Motor neuron (in vitro differentiated cells): Measurements from ENCODE around the gene LTB4R. TPM values are rescaled to one million over a fixed set of nuclear protein-coding genes. Genes with fewer than 3 reads are reported as not detected.
A peak's percentile ranks its signal among the peaks of the same experiment; 100 is the strongest.
"Not testable (repeated sequence)": the region's sequence is repeated elsewhere in the genome, so short reads cannot be mapped to it uniquely, and the experiment has no call there.

Experiments
- ATAC-seq, 8 experiments: fragments of 200-7000 bp; cut with Tn5 transposase; replicated peaks in 6 of 8; 2 replicates each; pipeline ENCODE4 v1.8.0; 2021; ENCODE audit warnings: mild to moderate bottlenecking in 8 of 8, moderate library complexity in 8 of 8
- H3K27ac ChIP-seq, 2 donors: fragments of 250-450 bp; sonication (Bioruptor Pico); 2 replicates each; pipeline ENCODE4 v1.9.0; 2021; ENCODE audit warnings: antibody characterized with exemption in 2 of 2, mild to moderate bottlenecking in 2 of 2, moderate library complexity in 1 of 2
- H3K4me1 ChIP-seq, 2 donors: fragments of 250-450 bp; sonication (Bioruptor Pico); replicated peaks in 1 of 2; 2 replicates each; pipeline ENCODE4 v1.6.1; 2021; ENCODE audit warnings: antibody characterized with exemption in 2 of 2, mild to moderate bottlenecking in 2 of 2, moderate library complexity in 1 of 2
- H3K4me3 ChIP-seq, 5 donors: fragments of 250-450 bp; sonication (Bioruptor Pico); 2 replicates each; pipeline ENCODE4 v1.9.0; 2021; ENCODE audit warnings: antibody characterized with exemption in 5 of 5, mild to moderate bottlenecking in 5 of 5, moderate library complexity in 4 of 5
- WGBS, 10 experiments: fragments of 450-650 bp; shearing (Covaris generic); methylation state at CpG; one replicate each; pipeline ENCODE4 v1.0.0; 2022; 5-methylcytosine and 5-hydroxymethylcytosine counted together
- in situ Hi-C, 9 experiments: fragments of 400-800 bp; cut with MboI; loops; one replicate each; pipeline ENCODE4 v1.15.0; 2021; ENCODE audit warnings: low sequenced_read_pairs in 9 of 9, low pct_unique_long_range_greater_than_20kb in 2 of 9; ENCODE audit not compliant: unreplicated experiment in 9 of 9
- total RNA-seq, 8 experiments: library from RNA; unstranded; fragments of 300-600 nt; gene quantifications; 2 replicates each; pipeline versions ENCODE4 v1.2.3 to v1.2.4, GENCODE V29; 2022

Gene LTB4R
- total RNA-seq, 8 experiments from 2014 or later = 0.92 to 13.6 (median 2.1) TPM

DNA sequence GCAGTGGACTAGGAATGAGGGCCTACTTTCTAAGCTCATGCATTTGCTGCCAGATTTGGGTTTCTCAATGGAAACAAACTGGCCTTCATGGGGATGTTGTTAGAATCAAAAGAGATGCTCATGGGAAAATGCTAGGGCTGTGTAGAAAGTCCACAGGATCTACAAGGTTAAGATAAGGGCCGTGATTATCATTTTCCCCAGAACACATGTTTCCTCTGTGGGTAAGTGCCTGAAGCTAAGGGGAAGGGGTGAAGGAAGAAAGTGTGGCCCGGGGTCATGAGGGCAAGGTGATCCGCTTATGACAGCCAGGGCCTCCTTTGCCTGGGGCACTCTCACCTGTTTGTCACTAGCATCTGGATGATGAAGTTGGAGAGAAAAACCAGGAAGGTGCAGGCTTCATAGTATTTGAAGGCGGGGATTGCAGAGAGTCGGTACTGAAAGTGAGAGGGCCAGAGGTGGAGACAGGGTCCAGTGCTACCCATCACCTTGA, 13.8 kb downstream of the LTB4R start:
- Histone ChIP-seq H3K4me3 (no peak overlapping the region), H3K27ac (no peak overlapping the region), H3K4me1 (no peaks in the 10 kb centered on the region)
- in situ Hi-C loops = loop anchor here in 5 of 9 experiments (5.0 to 25.0 kb wide), 2 partner anchors 107 to 112 kb away; partner anchors contain the start of genes CBLN3 (in 4 of the 5), KHNYN (in 4 of the 5) and SDR39U1 (in 4 of the 5)
- no peak for ATAC-seq
- 14 to 100% (median 76%) methylated on average over 1 to 3 of the region's 5 CpGs; no CpG with 5 or more reads in 4 of the 10 experiments for WGBS, 10 experiments

DNA sequence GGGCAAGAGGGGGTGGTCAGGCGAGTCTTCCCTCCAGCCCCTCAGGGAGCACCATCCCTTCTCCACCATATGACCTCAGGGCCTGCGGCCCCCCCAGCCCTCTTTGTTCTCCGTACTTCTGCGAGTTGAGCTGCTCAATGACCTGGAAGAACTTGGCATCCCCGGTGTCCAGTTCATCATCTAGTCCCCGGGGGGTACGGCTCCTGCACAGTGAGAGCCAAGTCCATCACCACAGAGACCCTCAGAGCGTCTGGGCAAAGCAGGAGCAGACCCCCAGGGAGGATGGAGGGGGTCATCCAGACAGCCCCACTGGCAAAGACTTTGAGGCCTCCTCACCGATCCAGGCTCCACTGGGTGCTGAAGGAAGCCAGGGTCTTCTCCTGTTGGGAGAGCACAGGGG, 14.7 kb downstream of the LTB4R start:
- Histone ChIP-seq H3K4me3 (no peak overlapping the region), H3K27ac (no peak overlapping the region), H3K4me1 (no peaks in the 10 kb centered on the region)
- in situ Hi-C loops = loop anchor here in 5 of 9 experiments (5.0 to 25.0 kb wide), 2 partner anchors 106 to 111 kb away; partner anchors contain the start of genes CBLN3 (in 4 of the 5), KHNYN (in 4 of the 5) and SDR39U1 (in 4 of the 5)
- ATAC-seq = no peak
- WGBS, 10 experiments = 17 to 100% (median 55%) methylated on average over 1 to 2 of the region's 9 CpGs; no CpG with 5 or more reads in 6 of the 10 experiments

DNA sequence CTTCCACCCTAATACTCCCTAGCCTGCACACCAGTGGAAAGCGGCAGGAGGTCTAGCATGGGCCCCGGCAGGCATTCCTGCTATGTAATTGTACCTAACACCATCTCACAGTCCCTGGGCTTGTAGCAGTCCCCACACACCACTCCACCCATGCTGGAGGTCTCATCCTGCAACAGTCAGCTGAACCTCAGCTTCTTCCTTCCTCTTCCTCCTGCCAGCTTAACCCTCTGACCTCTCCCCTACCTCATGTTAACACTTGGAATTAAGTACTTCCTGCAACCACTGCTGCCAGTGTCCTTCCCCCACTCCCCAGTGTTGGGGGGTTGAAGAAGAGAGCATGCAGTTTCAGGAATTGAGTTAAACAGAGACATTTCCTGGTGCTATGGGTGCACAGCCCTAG, 16.0 kb downstream of the LTB4R start:
- ATAC-seq = no peak
- 29 to 87% (median 83%) methylated on average over 2 of the region's 2 CpGs; no CpG with 5 or more reads in 6 of the 10 experiments for WGBS, 10 experiments
- Histone ChIP-seq H3K4me3 (no peak overlapping the region), H3K27ac (no peak overlapping the region), H3K4me1 (no peaks in the 10 kb centered on the region)
- in situ Hi-C loops = loop anchor here in 5 of 9 experiments (5.0 to 25.0 kb wide), 2 partner anchors 105 to 110 kb away; partner anchors contain the start of genes CBLN3 (in 4 of the 5), KHNYN (in 4 of the 5) and SDR39U1 (in 4 of the 5)

DNA sequence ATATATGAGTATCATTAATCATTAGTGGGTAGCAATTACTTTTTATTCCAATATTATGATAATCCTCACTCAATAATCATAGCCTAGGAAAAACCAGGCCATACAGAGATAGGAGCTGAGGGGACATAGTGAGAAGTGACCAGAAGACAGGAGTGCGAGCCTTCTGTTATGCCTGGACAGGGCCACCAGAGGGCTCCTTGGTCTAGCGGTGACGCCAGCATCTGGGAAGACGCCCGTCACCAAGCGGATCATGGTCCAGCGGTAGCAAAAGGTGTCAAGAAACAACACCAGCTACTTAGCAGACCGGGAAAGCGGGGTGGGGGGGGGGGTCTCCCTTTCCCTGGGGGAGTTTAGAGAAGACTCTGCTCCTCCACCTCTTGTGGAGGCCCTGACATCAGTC, 16.6 kb downstream of the LTB4R start:
- not testable (repeated sequence) for ATAC-seq, H3K4me1 ChIP-seq, H3K4me3 ChIP-seq, H3K27ac ChIP-seq
- no CpG with 5 or more reads among the region's 9 CpGs for WGBS, 10 experiments
- in situ Hi-C loops = loop anchor here in 5 of 9 experiments (5.0 to 25.0 kb wide), 2 partner anchors 104 to 109 kb away; partner anchors contain the start of genes CBLN3 (in 4 of the 5), KHNYN (in 4 of the 5) and SDR39U1 (in 4 of the 5)

DNA sequence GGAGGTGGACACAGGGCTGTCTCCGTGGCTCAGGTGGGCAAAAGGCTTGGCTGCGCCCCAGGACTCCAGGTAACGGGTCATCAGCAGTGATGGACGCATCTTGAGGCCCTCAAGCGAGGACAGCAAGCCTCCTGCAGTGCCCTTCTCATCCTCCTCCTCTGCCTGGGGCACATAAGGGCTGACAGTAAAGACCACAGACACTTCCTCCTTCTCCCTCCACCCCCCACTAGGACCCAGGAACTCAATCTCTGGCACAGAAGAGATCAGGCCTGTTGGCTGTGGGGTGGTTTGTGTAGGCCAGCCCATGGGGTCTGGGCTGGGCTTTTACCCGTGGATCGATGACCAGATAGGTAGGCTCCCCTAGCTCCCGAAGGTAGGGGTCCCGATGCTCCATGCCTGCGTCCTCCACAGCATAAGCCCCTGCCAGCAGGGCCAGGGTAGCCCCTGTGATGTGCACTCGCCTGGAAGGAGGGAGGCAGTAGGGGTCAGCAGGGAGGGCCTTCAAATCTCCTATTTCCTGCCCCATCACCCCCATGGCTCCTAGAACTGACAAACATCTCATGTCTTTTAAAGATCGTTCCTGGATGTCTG, 17.9 kb downstream of the LTB4R start:
- ATAC-seq = no peak
- no peak overlapping the region for H3K27ac ChIP-seq
- 60 to 85% (median 60%) methylated on average over 1 to 5 of the region's 12 CpGs; no CpG with 5 or more reads in 5 of the 10 experiments for WGBS, 10 experiments
- no peaks in the 10 kb centered on the region for H3K4me1 ChIP-seq
- in situ Hi-C loops = loop anchor here in 5 of 9 experiments (5.0 to 25.0 kb wide), 2 partner anchors 103 to 108 kb away; partner anchors contain the start of genes CBLN3 (in 4 of the 5), KHNYN (in 4 of the 5) and SDR39U1 (in 4 of the 5)
- H3K4me3 ChIP-seq = no peak overlapping the region

DNA sequence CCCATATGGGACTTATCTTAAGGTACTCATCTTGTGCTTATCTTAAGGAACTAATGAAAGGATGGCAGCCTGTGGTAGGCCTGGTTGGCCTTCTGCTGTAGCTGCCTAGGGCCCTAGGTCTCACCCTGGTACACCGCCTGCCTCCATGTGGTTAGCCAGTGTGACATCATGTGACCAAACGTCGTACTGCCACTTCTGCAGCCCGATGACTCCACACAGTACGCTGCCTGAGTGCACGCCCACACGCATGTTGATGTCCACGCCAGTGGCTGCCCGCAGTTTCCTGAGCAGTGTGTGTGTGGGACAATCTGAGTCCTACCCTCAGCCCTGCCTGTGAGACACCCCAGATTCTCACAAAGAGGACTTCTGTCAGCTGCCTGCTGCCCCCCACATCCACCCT, 18.4 kb downstream of the LTB4R start:
- in situ Hi-C loops = loop anchor here (5.0 to 25.0 kb wide), 3 partner anchors 103 to 108 kb away; partner anchors contain the start of genes CBLN3 (in 4 of the 9), KHNYN (in 4 of the 9) and SDR39U1 (in 4 of the 9)
- no peak overlapping the region for H3K4me3 ChIP-seq
- H3K27ac ChIP-seq = no peak overlapping the region
- ATAC-seq = no peak
- WGBS, 10 experiments = 50 to 100% (median 75%) methylated on average over 1 to 4 of the region's 9 CpGs; no CpG with 5 or more reads in 7 of the 10 experiments
- H3K4me1 ChIP-seq = peaks cover 0 to 3% of the 10 kb centered on the region in 2 donors

DNA sequence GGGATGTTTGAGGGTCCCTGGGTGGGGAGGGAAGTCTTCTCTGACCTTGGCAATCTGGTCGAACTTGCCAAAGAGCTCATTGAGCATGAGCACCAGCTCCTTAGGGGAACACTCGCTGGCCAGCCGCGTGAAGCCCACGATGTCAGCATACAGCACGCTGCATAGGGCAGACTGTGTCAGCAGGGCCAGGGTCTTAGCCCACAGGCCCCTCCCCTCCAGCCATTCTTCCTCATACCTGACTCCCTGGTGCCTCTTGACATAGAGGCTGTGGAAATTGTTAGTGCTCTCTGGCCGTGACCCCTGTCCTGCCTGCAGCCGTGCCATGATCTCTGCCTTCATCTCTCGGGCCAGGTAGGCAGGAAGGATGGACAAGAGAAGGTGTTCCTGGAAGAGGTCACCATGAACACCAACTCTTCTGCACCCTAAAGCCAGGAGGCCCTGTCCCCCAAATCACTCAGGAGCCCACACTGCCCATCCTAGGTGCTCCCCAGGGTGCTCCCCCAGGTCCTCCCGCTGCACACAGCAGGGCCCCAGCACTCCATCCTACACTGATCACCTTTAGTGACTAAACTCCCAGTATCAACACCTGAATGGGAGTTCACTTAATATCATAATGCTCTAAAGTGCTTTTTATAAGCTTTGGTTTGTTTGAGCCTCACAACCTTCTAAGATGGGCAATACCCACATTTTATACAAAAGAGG, 19.8 kb downstream of the LTB4R start:
- in situ Hi-C loops = loop anchor here in 8 of 9 experiments (10.0 to 25.0 kb wide), 2 partner anchors 104 to 106 kb away; partner anchors contain the start of genes CBLN3 (in 4 of the 8), KHNYN (in 4 of the 8) and SDR39U1 (in 4 of the 8)
- peaks cover 0 to 6% of the 10 kb centered on the region in 2 donors for H3K4me1 ChIP-seq
- no peak overlapping the region for H3K4me3 ChIP-seq
- 0 to 100% (median 77%) methylated on average over 1 to 2 of the region's 10 CpGs; no CpG with 5 or more reads in 6 of the 10 experiments for WGBS, 10 experiments
- H3K27ac ChIP-seq = no peak overlapping the region
- ATAC-seq = no peak

DNA sequence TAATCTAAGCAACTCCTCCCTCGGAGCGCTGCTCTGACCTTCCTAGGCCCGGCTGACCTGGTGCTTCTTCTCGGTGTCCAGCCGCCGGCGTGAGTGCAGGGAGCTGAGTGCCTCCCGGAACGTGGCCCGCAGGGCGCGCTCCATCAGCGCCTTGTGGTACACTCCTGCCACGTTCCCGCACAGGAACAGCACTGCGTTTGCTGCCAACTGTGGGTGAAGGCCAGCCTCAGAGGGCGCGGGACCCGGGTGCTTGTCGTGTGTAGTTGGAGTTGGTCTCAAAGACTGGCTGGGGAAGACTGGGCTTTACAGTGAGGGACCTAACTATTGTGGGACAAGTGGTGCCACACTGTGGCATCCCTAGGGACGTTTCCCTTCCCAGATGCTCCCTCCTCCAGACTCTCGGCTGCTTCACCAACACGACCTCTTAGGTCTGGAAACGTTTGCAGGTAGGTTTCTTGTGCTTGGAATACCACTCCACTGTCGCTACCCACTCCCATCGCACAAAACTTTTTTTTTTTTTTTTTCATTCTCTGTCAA, 20.5 kb downstream of the LTB4R start:
- Histone ChIP-seq H3K4me3 (no peak overlapping the region), H3K4me1 (peaks cover 0 to 6% of the 10 kb centered on the region in 2 donors), H3K27ac (no peak overlapping the region)
- in situ Hi-C loops = loop anchor here in 8 of 9 experiments (10.0 to 25.0 kb wide), 2 partner anchors 103 to 106 kb away; partner anchors contain the start of genes CBLN3 (in 4 of the 8), KHNYN (in 4 of the 8) and SDR39U1 (in 4 of the 8)
- 0 to 87% (median 50%) methylated on average over 1 to 15 of the region's 26 CpGs; no CpG with 5 or more reads in 2 of the 10 experiments for WGBS, 10 experiments
- peak in 5 of 8 experiments; percentile 7 to 21 (median 15) for ATAC-seq

DNA sequence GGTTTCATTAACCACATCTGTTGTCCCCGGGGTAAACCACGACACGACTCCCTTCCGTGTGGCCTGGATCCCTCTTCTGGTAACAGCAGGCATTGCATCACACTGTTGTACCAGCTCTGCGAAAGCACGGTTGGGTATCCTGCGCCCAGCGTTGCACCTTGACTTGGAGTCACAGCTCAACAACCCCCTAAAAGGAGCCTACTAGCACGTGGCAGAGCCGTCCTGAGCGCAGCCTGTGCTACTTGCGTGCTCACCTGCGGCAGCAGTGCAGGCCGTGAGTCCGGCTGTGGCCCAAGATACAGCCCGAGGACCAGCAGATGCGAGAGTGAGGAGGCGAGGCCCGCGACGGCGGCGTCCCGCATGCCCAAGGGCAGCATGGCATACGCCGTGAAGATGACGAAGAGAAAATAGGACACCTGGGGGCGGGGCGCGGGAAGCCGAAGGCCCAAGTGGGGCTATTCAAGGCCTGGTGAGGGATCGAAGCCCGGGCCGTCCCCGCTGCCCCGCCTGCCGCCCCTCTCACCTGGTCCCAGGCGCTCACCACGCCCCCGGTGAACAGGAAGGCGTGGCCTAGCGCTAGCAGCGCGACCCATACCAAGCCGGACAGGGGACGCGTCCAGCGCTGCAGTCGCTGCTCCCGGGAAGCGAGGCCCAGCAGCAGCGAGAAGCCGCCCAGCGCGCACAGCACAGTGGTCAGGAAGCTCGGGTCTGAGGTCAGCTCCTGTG, 21.1 kb downstream of the LTB4R start:
- in situ Hi-C loops = loop anchor here in 8 of 9 experiments (10.0 to 25.0 kb wide), 2 partner anchors 102 to 105 kb away; partner anchors contain the start of genes CBLN3 (in 4 of the 8), KHNYN (in 4 of the 8) and SDR39U1 (in 4 of the 8)
- no peak overlapping the region for H3K27ac ChIP-seq
- 0 to 9% (median 5%) methylated on average over 1 to 21 of the region's 56 CpGs; no CpG with 5 or more reads in 4 of the 10 experiments for WGBS, 10 experiments

DNA sequence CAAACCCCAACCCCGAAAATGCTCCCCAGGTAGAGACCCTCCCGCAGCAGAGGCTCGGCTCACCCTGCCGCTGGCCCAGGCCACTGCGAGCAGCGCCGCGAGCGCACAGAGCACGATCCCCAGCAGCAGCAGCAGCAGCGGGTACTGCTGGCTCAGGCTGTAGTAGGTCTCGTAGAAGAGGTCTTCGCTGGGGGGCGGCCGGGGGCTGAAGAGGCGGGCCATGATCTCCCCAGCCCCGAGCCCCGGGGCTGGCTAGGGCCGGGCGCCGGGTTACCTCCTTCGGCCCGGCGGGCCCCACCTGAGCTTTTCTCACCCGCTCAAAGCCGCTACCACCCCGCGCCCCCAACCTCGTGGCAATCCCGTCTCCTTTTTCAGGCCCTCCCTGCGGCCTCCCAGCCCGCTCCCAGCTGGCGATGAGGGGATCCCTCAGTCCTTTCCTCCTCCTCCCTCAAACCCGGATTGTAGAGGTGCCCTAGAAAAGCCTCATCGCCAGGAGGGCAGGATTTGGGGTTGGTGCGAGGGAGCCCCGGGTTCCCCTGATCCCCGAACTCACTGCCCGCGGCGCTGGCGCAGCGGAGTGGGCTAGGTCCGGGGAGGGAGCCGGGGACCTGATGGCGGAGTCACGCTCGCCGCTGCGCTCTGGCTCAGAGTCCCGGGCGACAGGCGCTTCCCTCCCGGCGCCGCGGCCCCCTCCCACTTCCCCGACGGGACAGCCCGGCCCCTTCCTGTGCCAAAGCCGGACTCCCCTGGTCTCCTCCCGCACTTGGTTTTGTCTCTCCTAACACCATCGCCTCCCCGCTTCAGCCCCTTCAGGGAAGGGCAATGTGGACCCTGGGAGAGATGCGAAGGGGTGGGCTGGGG, 23.4 kb downstream of the LTB4R start, which contains the start of gene ADCY4:
Gene ADCY4 (minus strand): TSS at position 641 of the 861 bp plus-strand sequence. CDS start 419 bp downstream, at position 222.
- H3K4me1 ChIP-seq = peaks cover 0 to 10% of the 10 kb centered on the region in 2 donors
- peak; percentile 7 to 31 (median 23) for ATAC-seq
- H3K4me3 ChIP-seq = peak within 1 kb of the TSS in 2 of 5 donors; percentile 8 to 12
- 0 to 40% (median 12%) methylated on average over 1 to 9 of the region's 65 CpGs; no CpG with 5 or more reads in 6 of the 10 experiments for WGBS, 10 experiments
- in situ Hi-C loops = loop anchor here in 8 of 9 experiments (10.0 to 25.0 kb wide), 2 partner anchors 100 to 103 kb away; partner anchors contain the start of genes CBLN3 (in 4 of the 8), KHNYN (in 4 of the 8) and SDR39U1 (in 4 of the 8)
- no peak within 1 kb of the TSS for H3K27ac ChIP-seq

More for the DNA sequence above, 21.1 kb downstream of the LTB4R start:
- Histone ChIP-seq H3K4me3 (peak overlapping the region; percentile 5 to 16 (median 8)), H3K4me1 (peaks cover 0 to 6% of the 10 kb centered on the region in 2 donors)
- peak; percentile 25 to 87 (median 80) for ATAC-seq
